CD4-positive, alpha-beta T cell treated with Interleukin-12 subunit alpha and Interleukin-12 subunit beta, for 1 hour (primary cell): Measurements from ENCODE around the gene DLGAP1.

Experiments used
- DNase-seq: peaks from one replicate; pipeline ENCODE4 v3.0.0-alpha.2; 2020

DLGAP1 gene

DNA sequence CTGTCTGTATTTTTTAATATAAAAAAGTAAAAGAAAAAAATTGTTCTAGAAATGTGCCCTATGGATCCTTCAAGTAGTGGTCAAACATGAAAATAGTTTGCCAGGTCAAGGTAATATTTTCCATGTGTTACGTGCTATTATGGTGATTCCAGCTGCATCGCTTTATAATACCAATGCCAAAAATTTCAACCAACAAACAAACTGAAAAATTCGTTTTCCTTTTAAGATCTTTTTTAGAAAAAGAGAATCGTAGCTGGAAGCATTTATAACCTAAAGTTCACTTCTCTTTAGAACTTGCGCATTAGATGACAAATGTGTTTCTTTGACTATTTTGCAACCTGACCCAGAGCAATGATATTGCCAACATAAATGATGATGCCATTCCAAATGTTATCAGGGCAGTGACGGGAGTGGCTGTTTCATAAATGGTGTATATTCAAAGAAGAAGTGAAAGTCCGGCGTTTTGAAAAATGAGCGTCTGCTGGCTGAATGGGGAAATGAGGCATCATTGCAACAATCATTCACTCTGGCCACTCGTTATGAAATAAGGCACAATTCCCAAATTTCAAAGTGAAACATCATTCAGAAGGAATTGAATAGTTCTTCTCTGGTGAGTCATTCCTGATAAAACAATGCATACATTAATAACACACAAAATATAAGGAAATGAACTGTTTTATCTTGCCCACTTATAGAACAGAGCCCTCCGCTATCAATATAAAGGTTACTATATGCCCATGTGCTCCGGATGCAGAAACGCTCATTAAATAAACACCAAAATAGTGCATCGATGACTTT, 707.7 kb downstream of the DLGAP1 start:
- DNase-seq, result peak; percentile 16

GRCh38 chr18:3742541-3742940, 712.6 kb downstream of the DLGAP1 start:
- DNase-seq, result no peak

DNA sequence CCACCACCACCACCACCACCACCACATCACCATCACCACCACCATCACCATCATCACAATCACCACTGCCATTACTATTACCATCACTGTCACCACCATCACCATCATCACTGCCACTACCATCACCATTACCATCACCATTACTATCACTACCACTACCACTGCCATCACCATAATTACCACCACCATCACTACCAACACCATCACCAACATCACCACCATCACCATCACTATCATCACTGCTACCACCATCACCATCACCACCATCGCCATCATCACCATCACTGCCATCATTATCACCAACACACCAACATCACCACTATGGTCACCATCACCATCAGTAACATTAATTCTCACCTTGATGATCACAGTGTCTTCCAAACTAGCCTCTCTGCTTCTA, 713.8 kb downstream of the DLGAP1 start:
- DNase-seq, result no peak

GRCh38 chr18:3728704-3729437, 726.2 kb downstream of the DLGAP1 start:
- no peak for DNase-seq

GRCh38 chr18:3727274-3727673, 727.8 kb downstream of the DLGAP1 start:
- DNase-seq, result no peak

GRCh38 chr18:3726238-3726951, 728.7 kb downstream of the DLGAP1 start:
- DNase-seq, result no peak

- DNase-seq, result no peak
Measured at GRCh38 chr18:3725115-3725514, 730.0 kb downstream of the DLGAP1 start.

GRCh38 chr18:3723554-3723953, 731.6 kb downstream of the DLGAP1 start:
- DNase-seq, result no peak

GRCh38 chr18:3722649-3723433, 732.3 kb downstream of the DLGAP1 start:
- DNase-seq, result no peak

DNA sequence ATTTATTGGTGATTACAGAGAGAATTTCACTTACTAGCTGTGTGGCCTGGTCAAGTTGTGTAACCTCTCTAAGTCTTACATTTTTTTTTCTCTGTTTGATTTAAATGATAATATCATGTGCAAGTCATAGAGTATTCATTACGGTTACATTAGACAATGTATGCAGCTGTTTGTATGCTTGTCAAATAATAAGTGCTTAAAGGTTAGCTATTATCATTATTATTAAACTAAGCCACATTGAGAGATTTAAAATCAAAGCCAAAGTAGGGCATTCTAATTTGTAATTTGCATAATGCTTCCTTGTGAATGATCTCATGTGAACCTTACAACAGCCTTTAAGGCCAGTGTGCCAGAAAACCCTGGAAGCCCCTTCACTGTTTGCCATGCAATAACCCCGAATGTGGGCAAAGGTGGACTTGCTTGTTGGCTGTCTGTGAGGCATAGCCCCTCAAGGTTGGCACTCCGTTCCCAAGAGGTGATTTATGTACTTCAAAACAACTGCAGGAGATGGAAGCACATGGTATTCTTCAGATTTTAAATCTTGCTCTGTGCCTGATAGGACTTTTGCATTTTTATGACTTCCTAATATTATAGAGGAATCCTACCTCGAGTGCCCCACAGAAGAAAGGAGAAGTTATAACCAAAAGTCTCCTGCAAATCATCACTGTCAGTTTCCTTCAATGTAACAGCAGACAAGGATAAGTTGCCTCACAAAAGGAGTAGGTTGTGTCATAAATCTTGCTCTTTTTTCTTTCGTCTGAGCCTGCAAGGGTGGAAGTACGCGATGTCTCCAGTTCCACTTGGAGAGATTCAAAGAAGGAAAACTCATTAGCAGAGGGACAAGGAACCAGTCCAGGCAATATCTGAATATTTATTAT, 733.1 kb downstream of the DLGAP1 start:
- DNase-seq, result no peak

DNA sequence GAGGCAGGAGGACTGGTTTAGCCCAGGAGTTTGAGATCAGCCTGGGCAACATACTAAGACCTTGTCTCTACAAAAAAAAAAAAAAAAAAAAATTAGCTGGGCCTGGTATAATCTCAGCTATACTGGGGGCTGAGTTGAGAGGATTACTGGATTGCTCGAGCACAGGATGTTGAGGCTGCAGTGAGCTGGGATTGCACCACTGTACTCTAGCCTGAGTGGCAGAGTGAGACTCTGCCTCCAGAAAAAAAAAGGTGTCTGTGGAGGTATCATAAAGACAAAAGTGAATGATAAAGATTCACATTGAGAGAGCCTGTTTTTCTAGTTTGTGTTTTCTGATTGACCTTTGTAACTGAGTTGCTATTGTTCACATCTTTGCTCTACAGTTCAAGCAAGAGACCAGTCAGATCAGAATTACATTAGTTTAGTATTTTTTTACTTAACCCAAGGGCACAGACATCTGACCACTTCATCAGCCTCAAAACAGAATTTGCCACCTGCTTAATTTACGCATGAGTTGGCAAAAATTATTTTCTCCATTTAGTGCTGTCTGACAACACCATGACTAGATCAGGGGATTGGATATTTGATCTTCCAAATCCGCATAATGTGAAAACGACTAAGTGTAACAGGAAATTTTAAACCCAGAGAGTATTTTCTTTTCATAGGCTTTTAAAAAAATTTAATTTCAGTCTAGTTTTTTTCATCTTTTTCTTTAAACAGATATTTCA, 734.1 kb downstream of the DLGAP1 start:
- DNase-seq, result no peak

- no peak for DNase-seq
Measured at GRCh38 chr18:3720159-3720558, 734.9 kb downstream of the DLGAP1 start.

- no peak for DNase-seq
Measured at GRCh38 chr18:3717376-3718025, 737.6 kb downstream of the DLGAP1 start.

- no peak for DNase-seq
Measured at GRCh38 chr18:3716116-3716660, 738.9 kb downstream of the DLGAP1 start.

- no peak for DNase-seq
Measured at GRCh38 chr18:3715231-3716080, 739.7 kb downstream of the DLGAP1 start.

- DNase-seq, result no peak
Measured at GRCh38 chr18:3713708-3714107, 741.4 kb downstream of the DLGAP1 start.

DNA sequence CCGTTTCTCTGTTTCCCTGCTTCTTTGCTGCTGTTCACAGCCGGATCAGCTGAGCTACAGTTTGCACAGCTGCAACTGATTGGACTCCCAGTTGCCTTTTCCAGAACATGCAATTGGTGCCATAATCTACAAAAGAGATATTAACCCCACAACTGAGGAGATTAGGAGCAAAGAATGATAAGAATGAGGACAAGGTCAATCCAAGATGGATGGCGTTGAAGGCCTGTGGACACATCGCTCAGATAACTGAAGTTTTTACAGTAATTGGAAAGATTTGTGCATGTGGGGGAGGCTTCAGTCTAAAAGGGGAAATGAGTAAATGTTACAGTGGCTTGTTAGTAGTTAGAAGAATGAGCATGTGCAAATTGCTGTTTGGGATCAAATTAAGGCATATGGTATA, 741.9 kb downstream of the DLGAP1 start:
- DNase-seq, result no peak

GRCh38 chr18:3712491-3712890, 742.6 kb downstream of the DLGAP1 start:
- no peak for DNase-seq

DNA sequence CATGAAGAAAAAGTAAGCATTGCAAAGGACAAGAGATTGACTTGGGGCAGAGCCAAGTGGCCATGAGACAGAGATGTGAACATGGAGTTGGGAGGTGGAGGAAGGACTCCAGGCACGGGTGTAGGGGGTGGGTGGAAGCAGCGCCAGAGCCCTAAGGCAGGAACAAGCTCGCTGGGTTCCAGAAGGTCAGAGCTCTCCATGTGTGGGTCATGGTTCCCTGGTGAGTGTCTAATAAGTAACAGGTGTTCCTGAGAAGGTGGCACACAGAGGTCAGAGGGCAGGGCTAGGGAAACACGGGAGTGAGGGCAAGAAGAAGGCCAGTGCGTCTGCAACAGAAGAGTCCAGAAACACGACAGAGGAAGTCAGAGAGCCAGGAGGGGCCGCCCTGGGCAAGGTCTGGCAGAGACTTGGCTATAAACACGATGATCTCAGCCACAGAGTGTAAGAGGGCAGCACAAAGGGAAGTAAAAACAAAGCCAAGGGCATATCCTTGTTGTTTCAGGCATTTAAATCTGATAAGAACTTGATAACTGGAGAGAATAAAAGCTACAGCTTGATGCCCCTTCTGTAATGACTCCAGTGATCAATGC, 744.3 kb downstream of the DLGAP1 start:
- no peak for DNase-seq
